Fibroblast of the aortic adventitia (primary cell): ENCODE data around the gene MFSD8. TPM values are rescaled to one million over a fixed set of nuclear protein-coding genes. Genes with fewer than 3 reads are reported as not detected.

Experiments
- DNase-seq: peaks from one replicate; pipeline ENCODE4 v3.0.0-alpha.2; 2010; ENCODE audit warnings: low read depth
- H3K4me3 ChIP-seq: 2 replicates; pipeline ENCODE4 v1.5.1; 2011; ENCODE audit warnings: low read depth, mild to moderate bottlenecking, control low read depth, low read length, moderate library complexity
- CTCF ChIP-seq: IDR thresholded peaks from 2 replicates; pipeline ENCODE4 v1.5.1; 2011; ENCODE audit warnings: mild to moderate bottlenecking, low read length, control low read depth, inconsistent platforms; ENCODE audit not compliant: insufficient read depth
- total RNA-seq: library from RNA; depleted of rRNA; stranded (reverse); fragments of >200 nt; gene quantifications from 2 replicates; pipeline ENCODE4 v1.2.3, GENCODE V29; 2012; ENCODE audit warnings: low replicate concordance

Gene MFSD8
- total RNA-seq, 1 donor: 22.7 TPM

GRCh38 chr4:127896528-127896927 lies 68.4 kb downstream of the MFSD8 start:
- no peak for DNase-seq
- TF ChIP-seq CTCF: no peak
- H3K4me3 ChIP-seq: no peak overlapping the region

- DNase-seq: no peak
- no peak for TF ChIP-seq CTCF
- H3K4me3 ChIP-seq: no peak overlapping the region
These were observed 68.9 kb downstream of the MFSD8 start for GRCh38 chr4:127896069-127896468.

- no peak for TF ChIP-seq CTCF
- no peak overlapping the region for H3K4me3 ChIP-seq
- peak; percentile 39 for DNase-seq
These were observed 75.1 kb downstream of the MFSD8 start for GRCh38 chr4:127889903-127890302.

GRCh38 chr4:127888559-127888958 lies 76.4 kb downstream of the MFSD8 start:
- H3K4me3 ChIP-seq: no peak overlapping the region
- TF ChIP-seq CTCF: no peak
- DNase-seq: no peak

GRCh38 chr4:127881563-127881864 lies 83.5 kb downstream of the MFSD8 start:
- DNase-seq: no peak
- peak overlapping the region; percentile 93 for H3K4me3 ChIP-seq
- TF ChIP-seq CTCF: no peak

GRCh38 chr4:127880763-127881562 lies 84.0 kb downstream of the MFSD8 start, which contains the start of gene PLK4:
TSS of gene PLK4 (plus strand) at chr4:127880893. CDS start at chr4:127881135, 242 bp downstream.
- peak; percentile 95 for DNase-seq

More at GRCh38 chr4:127880763-127881562, 84.0 kb downstream of the MFSD8 start, which contains the start of gene PLK4:
- no peak for TF ChIP-seq CTCF
- peak within 1 kb of the TSS; percentile 93 for H3K4me3 ChIP-seq
